RWPE1 (cell line): Measurements from ENCODE around the gene SMPD3.

ENCODE experiments used
- CTCF ChIA-PET: fragments of 350-600 bp; sonication (Branson Sonifier 250); formaldehyde crosslinking; extraction: SDS; loops from one replicate; lab custom pipeline; 2021; lab: Yijun Ruan, JAX
- POLR2A ChIA-PET: fragments of 400-600 bp; formaldehyde crosslinking; extraction: SDS; loops from one replicate; lab custom pipeline; 2020; ENCODE audit warnings: antibody characterized with exemption; ENCODE audit not compliant: low non-redundant PET; lab: Yijun Ruan, JAX
- DNase-seq: peaks from one replicate; pipeline ENCODE4 v3.0.0; 2012; ENCODE audit warnings: low spot score
- H3K27ac ChIP-seq: fragments of 450-650 bp; 2 replicates; pipeline ENCODE4 v1.5.1; 2017
- TF ChIP-seq, protein P1 (sequence below): fragments of 450-650 bp; conservative IDR thresholded peaks from 2 replicates; pipeline ENCODE4 v1.5.1; 2017; ENCODE audit warnings: low read depth, mild to moderate bottlenecking

The SMPD3 gene

DNA sequence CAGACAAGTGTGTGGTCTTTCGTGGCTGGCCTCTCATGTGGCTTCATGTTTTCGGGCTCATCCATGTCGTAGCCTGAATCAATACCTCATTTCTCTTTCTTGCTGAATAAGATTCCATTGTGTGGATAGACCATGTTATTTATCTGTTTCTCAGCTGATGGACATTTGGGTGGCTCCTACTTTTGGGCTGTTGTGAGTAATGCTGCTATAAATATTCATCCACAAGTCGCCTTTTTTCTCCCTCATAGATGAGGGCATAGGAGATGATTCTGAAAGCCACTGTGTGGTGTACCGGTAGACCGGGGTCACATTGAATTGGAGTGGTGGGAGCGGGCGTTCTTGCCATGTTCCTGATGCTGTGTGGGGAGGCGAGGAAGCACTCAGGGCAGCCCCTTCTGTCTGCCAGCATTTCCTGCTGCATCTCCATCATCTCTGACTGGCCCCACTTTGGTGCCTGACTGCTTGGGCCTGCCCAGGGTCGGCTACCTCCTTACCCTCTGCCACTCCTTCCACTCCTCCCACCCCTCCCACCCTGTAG is 97.4 kb downstream of the SMPD3 start:
- H3K27ac ChIP-seq, result no peak overlapping the region
- POLR2A ChIA-PET, result no interaction called here
- no peak for DNase-seq
- TF ChIP-seq, protein P1, sequence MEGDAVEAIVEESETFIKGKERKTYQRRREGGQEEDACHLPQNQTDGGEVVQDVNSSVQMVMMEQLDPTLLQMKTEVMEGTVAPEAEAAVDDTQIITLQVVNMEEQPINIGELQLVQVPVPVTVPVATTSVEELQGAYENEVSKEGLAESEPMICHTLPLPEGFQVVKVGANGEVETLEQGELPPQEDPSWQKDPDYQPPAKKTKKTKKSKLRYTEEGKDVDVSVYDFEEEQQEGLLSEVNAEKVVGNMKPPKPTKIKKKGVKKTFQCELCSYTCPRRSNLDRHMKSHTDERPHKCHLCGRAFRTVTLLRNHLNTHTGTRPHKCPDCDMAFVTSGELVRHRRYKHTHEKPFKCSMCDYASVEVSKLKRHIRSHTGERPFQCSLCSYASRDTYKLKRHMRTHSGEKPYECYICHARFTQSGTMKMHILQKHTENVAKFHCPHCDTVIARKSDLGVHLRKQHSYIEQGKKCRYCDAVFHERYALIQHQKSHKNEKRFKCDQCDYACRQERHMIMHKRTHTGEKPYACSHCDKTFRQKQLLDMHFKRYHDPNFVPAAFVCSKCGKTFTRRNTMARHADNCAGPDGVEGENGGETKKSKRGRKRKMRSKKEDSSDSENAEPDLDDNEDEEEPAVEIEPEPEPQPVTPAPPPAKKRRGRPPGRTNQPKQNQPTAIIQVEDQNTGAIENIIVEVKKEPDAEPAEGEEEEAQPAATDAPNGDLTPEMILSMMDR, result no peak
- CTCF ChIA-PET, result no interaction called here

DNA sequence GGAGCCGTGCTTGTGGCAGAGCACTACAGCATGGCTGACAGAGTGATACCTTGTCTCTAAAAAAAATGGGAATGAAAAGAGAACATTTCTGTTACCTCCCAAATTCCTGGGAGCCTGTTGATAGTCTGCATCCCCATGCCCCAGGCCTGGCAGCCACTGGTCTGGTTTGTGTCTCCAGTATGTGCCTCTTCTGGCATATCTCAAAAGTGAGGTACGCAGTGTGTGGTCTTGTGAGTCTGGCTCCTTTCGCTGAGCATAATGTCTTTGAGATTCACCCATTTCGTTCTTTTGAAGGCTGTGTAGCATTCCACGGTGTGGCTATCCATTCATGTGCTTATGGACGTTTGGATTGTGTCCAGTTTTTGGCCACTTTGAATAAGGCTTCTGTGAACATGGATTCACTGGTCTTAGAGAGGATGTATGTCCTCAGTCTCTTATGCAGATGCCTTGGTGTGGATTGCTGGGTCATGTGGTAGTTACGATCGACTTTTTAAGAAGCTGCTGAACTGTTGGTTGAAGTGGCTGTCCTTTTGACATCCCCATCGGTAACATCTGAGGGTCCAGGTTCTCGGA is 98.4 kb downstream of the SMPD3 start:
- H3K27ac ChIP-seq, result no peak overlapping the region
- ChIA-PET CTCF (no interaction called here), POLR2A (no interaction called here)
- no peak for DNase-seq
- TF ChIP-seq, protein P1, result no peak

GRCh38 chr16:68348639-68349445 is 99.5 kb downstream of the SMPD3 start:
- TF ChIP-seq, protein P1, result no peak
- H3K27ac ChIP-seq, result no peak overlapping the region
- ChIA-PET CTCF (interaction anchor here (0.6 kb wide), 1 partner anchor 35 kb away, joined by 6 read pairs; no protein-coding TSS in a partner anchor), POLR2A (no interaction called here)
- DNase-seq, result no peak

DNA sequence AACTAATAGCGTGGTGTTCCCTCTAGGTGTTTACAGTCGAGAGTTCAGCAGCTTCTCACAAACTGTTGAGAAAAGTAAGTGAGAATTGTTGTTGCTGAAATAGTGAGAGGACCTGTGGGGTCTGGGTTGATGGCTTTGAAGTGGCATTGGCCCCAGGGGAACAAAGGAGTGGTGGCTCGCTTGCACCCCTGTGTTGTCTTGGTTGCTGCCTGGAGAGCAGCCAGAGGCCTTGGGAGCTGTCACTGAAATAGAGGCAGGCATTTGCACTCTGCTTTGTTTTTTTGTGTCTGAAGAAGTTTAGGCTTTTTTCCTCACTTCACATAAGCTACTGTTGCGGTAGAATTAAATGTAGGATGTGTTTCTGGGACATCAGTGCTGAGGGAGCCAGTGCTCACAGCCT is 100.7 kb downstream of the SMPD3 start:
- CTCF ChIA-PET, result no interaction called here
- no peak for DNase-seq
- TF ChIP-seq, protein P1, result no peak
- POLR2A ChIA-PET, result no interaction called here
- H3K27ac ChIP-seq, result no peak overlapping the region

- CTCF ChIA-PET, result no interaction called here
- POLR2A ChIA-PET, result no interaction called here
- DNase-seq, result no peak
Observed at GRCh38 chr16:68346892-68347480, 101.3 kb downstream of the SMPD3 start.

GRCh38 chr16:68345958-68346635 is 102.2 kb downstream of the SMPD3 start:
- ChIA-PET CTCF (no interaction called here), POLR2A (no interaction called here)
- no peak overlapping the region for H3K27ac ChIP-seq
- TF ChIP-seq, protein P1, result no peak
- no peak for DNase-seq

More at GRCh38 chr16:68346892-68347480, 101.3 kb downstream of the SMPD3 start:
- TF ChIP-seq, protein P1, result no peak
- no peak overlapping the region for H3K27ac ChIP-seq
